GM19043 (cell line): ENCODE measurements around the gene CAVIN1.
"Not testable (repeated sequence)": the region's sequence is repeated elsewhere in the genome, so short reads cannot be mapped to it uniquely, and the experiment has no call there.

Source experiments
- ATAC-seq: cut with Tn5 transposase; IDR thresholded peaks from one replicate; pipeline ENCODE4 v1.9.1; 2021; ENCODE audit warnings: low read depth; ENCODE audit not compliant: unreplicated experiment

The CAVIN1 gene

DNA sequence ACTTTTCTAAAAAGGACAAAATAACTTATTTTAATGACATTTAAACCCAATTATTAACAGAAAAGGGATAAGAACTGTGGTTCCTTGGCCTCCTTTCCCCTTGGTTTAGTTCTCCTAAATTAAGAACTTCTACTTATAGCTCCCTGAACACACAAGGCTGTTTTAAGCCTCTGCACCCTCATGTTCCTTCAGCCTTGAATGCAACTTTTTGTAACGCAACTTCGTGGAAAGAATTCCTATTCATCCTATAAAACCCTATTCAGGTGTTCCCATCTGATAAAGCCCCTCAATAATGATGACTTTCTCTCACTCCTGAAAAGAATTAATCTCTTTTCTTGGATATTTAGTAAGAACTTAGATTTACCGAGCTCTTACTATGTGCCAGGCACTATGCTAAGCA is 41.2 kb downstream of the CAVIN1 start:
- ATAC-seq = no peak

DNA sequence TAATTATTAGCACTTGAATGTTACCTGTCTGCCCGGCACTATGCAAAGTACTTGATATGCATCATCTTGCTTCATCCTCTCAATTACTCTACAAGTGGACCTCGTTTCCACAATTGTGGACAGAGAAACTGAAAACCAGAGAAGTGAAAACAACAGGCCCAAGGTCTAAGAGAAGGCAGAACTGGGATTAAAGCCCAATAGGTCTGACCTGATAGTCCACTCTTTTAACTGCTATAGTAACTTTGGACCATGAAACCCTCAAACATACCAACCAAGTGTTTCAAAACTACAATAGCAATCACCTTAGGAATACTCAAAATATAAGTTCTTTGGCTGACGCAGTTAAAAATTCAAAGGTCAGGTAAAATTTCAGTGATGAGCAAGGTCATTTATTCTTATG is 42.1 kb downstream of the CAVIN1 start:
- ATAC-seq = no peak

DNA sequence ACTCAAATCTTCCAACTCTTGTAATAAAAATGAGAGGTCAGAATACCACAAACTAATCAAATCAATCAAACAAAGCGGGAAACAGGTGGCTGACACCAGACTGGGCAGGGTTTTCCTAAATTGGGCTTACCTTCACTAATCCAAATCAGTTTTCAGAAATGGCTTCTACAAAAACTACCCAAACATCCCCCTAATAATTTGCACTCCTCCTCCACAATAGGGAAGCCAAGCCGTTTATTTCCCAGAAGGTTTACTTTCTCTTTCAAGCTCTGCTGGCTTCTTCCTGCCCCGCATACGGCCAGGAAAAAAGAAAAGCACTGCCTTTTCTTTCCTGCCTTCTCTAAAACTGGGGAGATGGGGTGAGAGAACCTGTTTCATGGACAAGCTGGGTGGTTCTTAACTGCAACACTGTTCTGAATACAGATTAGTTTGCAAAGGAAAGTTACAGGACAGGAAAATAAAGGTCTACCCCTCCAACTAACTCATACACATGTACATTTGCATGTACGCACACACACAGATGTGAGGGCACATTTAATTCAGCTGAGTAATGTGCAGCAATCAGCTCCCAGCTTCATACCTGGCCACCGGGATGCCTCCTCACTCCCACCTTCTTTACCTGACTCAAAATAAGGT is 44.0 kb downstream of the CAVIN1 start:
- no peak for ATAC-seq

DNA sequence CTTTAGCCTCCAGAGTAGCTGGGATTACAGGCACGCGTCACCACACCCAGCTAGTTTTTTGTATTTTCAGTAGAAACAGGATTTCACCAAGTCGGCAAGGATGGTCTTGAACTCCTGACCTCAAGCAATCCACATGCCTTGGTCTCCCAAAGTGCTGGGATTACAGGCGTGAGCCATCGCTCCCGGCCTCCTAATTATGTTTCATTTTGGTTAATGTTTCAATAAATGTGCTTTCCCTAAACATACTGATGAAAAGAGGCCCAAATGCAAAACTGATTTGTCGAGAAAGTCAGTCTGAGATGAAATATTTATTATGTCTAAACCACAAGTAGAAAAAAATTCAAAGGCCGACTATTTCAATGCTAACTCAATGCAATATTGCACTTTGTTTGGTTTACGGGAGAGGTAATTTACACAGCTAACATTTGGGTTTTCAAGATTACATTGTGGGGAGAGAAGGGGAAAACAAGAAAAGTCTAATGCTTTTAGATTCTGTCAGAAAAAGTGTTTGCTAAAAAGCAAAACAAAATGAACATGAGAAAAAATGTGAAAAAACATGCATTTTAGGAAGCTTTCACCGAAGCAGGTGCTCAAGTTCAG is 44.6 kb downstream of the CAVIN1 start:
- ATAC-seq = no peak

DNA sequence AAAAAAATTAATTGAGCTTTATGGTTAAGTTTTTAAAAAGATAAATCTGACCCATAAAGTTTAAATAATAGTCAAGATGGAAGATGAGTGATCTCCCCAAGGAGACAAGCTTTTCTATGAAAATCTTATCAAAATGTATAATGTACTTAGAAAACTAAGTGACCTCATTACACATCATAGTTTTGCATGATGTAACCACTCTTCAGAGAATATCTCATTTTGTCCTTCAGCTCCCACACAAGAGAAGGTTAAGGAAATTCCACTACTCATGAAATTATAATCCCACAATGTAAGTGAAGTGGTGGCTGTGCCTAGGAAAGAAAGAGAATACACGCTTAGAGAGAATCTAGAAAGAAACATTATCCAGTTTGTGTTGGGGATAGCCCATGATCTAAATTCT is 49.2 kb downstream of the CAVIN1 start:
- ATAC-seq = no peak

DNA sequence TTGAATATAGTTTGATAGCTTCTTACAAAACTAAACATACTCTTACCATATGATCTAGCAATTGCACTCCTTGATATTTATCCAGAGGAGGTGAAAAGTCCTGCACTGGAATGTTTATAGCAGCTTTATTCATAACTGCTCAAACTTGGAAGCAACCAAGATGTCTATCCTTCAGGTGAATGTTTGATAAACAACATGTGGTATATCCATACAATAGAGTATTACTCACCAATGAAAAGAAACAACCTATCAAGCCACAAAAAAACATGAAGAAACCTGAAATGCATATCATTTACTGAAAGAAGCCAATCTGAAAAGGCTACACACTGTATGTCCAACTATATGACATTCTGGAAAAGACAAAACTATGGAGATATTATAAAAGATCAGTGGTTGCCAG is 50.9 kb downstream of the CAVIN1 start:
- ATAC-seq = no peak

DNA sequence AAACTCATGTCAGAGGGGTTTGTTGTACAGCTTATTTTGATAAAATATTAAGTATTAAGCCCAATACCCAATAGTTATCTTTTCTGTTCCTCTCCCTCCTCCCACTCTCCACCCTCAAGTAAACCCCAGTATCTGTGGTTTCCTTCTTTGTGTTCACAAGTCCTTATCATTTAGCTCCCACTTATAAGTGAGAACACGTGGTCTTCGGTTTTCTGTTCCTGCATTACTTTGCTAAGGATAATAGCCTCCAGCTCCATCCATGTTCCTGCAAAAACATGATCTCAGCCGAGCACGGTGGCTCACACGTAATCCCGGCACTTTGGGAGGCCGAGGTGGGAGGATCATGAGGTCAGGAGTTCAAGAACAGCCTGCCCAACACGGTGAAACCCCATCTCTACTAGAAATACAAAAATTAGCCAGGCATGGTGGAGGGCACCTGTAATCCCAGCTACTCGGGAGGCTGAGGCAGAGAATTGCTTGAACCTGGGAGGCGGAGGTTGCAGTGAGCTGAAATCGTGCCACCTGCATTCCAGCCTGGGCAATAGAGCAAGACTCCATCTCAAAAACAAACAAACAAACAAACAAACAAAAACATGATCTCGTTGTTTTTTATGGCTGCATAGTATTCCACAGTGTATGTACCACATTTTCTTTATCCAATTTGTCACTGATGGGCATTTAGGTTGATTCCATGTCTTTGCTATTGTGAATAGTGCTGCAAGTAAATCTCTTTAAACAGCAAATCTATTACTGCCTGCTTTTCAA is 54.1 kb downstream of the CAVIN1 start:
- ATAC-seq = not testable (repeated sequence)

DNA sequence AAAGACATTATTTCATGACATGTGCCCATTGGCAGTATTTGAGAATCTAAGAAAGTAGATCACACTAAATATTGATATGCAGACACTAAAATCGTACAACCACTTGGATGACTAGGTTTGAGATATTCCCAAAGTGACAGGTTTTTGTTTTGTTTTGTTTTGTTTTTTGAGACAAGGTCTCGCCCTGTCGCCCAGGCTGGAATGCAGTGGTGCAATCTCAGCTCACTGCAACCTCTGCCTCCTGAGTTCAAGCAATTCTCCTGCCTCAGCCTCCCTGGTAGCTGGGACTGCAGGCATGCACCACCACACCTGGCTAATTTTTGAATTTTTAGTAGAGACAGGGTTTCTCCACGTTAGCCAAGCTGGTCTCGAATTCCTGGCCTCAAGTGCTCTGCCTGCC is 54.7 kb downstream of the CAVIN1 start:
- not testable (repeated sequence) for ATAC-seq

DNA sequence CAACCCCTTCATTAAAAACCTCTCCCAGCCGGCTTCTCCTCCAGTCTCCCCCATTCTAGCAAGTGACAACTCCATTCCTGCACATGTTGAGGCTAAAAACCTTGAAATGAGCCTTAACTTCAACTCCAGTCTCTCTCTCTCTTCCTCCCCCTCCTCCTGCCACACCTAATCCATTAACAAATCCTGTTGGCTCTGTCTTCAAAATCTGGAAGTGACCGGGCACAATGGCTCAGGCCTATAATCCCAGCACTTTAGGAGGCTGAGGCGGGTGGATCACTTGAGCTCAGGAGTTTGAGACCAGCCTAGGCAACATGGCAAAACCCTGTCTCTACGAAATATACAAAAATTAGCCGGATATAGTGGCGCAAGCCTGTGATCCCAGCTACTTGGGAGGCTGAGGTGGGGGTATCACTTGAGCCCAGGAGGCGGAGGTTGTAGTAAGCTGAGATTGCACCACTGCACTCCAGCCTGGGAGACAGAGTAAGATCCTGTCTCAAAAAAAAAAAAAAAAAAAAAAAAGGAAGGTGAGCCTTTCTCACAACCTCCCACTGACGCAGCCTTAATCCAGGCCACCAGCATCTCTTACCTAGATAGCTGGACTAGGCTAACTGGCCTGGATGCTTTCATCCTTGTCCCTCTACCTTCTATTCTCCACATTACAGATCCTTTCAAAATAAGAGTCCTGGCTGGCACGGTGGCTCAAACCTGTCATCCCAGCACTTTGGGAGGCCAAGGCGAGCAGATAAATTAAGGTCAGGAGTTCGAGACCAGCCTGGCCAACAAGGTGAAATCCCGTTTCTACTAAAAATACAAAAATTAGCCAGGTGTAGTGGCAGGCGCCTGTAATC is 56.7 kb downstream of the CAVIN1 start:
- not testable (repeated sequence) for ATAC-seq

DNA sequence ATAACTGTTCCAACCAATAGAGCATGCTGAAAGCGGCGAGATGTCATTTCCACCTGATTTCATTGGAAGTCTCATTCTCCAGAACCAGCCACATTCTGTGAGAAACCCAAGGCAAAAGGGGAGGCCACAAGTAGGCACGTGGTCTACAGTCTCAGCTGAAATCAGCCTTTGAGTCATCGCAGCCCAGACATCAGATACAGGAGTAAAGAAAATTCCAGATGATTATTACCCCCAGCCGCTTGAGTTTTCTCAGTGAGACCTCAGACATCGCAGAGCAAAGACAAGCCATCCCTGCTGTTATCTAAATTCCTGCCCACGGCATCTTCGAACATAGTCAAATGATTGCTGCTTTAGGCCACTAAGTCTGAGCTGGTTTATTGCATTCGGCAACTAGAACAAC is 57.9 kb downstream of the CAVIN1 start:
- ATAC-seq = no peak

DNA sequence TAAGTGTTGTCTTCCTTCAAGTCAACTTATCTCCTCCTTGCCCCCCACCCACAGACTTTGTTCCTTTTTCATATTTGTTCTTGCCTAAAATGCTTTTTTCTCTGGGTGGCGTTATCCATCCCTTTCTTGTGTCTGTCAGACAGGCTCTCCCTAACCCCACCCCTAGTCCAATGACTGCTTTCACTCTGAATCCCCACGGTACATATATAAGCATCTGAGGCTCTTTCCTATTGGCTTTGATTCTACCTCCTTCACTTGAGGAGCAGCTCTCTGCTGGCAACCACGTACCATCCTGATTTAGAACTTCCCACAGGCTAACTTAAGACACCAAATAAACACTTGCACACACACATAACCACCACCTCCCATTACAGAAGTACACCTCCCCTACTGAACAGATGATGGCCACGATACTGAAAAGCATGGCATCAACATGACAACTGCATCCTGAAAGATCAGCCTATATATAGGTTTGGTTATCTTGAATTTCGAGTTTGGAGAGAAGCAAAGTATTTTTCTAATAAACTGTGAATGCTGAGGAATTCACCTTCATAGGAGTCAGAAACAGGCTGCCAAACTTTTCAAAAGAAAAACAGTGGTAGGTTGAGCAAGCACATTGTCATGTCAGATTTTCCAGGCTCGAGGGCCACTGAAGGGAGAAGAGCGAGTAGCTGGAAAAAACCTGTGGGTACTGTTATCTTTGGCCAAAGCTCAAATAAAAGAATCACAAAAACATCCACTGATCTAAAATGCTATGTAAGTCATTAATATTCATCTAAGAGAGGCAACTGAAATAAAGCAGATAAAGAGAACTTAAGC is 59.1 kb downstream of the CAVIN1 start:
- no peak for ATAC-seq

DNA sequence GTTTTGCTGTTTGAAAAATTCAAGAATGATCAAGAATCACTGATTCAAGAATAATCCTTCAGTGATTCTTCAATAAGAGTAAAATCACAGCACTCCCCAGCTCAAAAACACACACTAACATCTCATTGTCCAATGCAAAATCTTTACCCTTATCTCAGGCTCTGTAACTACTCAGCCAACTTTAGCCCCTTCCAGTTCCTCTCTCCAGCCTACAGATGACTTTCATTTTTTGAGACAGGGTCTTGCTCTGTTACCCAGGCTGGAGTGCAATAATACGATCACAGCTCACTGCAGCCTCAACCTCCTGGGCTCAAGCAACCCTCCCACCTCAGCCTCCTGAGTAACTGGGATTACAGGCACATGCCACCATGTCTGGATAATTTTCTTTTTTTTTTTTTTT is 59.8 kb downstream of the CAVIN1 start:
- ATAC-seq = no peak

DNA sequence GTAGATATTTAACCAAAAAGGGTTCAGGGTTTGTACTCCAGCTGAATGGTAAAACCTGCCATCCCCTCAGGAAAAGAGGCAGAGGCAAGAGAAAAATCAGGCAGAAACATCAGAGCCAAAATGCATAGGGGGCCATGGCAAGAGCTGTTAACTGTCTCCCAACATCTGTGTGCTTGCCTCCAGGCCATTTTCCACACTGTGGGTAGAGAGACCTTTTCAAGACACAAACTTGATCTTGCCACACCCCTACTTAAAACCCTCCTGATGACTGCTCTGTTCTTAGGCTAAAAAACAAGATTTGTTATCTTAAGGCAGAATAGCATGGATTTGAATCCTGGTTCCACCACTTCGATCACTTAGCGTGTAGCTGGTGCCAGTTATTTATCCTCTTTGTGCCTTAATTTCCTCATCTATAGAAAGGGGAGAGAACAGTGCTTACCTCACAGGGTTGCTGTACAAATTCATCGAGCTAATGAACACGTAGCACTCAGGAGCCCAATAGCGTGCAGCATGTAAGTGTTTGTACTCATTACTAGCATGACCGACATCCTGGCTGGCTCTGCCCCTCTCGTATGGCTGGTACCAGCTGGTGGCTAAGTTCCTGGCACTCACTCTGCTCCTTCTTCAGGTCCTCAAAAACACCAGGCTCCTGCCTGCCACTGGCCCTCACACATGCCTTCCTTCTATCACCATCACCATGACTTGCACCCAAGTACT is 60.7 kb downstream of the CAVIN1 start:
- ATAC-seq = no peak

DNA sequence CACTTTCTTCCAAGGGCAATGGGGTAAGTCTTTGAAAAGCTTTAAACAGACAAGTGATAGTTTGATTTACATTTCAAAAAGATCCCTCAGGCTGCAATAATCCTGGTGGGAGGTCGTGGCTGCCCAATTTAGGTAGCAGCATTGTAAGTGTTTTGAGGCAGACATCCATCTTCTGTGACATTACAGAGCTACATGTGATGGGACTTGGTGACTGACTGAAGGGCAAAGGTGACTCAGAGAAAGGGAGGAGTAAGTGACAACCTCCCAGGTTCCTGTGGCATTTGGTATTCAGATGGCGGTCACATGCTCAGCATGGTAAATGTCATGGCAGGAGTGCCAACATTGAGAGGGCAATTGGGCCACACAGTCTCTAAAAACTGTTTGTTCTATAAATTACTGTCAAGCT is 61.3 kb downstream of the CAVIN1 start:
- ATAC-seq = no peak

DNA sequence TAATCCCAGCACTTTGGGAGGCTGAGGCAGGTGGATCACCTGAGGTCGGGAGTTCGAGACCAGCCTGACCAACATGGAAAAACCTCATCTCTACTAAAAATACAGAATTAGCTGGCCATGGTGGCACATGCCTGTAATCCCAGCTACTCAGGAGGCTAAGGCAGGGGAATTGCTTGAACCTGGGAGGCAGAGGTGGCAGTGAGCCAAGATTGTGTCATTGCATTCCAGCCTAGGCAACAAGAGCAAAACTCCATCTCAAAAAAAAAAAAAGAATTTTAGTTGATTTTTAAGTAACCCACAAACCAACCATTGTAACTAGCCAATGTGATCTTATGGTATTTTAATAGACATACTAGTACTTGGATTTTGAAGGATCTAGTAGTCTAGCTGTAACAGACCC is 62.7 kb downstream of the CAVIN1 start:
- not testable (repeated sequence) for ATAC-seq

DNA sequence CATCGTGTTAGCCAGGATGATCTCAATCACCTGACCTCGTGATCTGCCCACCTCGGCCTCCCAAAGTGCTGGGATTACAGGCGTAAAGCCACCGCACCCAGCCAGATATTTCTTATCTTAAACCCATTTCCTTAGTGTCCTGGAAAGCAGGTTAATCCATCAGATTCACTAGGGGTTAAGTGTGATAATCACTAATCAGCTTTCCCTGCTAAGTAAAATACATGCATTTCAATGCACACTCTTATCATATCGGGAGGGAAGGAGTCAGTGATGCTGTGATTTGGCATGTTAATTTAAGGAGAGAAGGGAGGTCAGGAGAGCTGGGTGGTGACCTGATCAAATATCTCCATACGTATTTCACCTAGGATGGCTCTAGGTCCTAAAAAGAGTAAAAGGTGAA is 63.9 kb downstream of the CAVIN1 start:
- ATAC-seq = no peak

DNA sequence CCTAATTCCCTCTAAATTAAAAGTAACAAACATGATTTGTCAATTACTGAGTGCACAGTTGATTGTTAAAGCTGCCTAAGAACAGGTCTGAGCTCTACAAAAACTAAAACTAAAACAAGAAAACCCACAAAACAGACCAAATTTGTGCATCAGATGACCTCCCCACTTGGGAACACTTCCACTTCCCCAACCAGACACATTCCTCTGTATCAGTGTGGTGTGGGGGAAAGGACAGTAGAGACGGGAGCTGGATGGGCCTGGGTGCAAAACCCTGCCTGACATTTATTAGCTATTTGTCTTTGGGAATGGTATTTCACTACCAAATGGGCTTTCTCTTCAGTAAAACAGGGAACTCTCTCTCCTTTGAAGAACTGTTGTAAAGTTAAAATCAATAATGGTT is 64.6 kb downstream of the CAVIN1 start:
- ATAC-seq = no peak

DNA sequence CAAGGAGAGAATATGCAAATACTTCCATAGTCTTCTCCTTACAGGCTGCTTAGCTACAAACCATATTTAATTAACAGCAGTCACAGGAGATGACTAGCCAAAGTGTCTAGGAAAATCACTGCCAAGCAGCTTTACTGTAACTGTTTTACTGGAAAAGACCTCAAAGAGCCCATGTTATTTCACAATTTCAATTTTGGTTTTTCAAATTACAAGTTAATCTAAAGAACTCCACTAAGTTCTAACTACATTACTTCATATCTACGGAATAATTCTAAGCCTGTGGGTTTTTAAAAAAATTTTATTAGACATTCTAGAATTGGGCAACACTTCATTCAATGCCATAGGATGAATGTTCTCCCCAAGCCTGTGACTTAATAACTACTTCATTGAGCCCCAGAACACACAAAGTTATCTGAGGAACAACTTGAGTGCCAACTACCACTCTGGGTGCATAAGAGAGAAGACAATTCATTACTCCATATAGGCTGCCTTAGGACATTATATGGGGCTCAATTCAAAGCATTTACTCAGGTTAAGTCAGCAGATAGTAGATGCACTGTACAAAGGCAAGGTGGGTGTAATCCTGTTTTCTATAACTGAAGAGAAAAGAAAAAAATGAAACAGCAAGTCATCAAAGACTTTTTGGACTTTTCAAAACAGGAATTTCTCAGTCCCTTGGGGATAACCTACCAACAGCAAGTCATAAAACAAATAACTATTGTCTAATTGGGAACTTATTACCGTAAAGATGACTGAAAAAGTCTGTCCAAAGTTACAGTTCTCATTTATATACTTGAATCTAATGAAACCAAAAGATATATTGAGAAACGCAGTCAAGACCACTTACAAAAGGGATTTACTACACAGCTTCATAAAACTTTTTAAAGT is 67.9 kb downstream of the CAVIN1 start:
- no peak for ATAC-seq
